Measurements from ENCODE around the gene RNU1-3.

GRCh38 chr1:16644193-16644481 lies 22.6 kb downstream of the RNU1-3 start:
- TF ChIP-seq CTCF (optimal IDR thresholded peaks at IDR 0.05 in 1 of 3, IDR thresholded peaks at IDR 0.05 in 1 of 3, conservative IDR thresholded peaks at IDR 0.05 in 1 of 3; ENCODE audit: extremely low read depth in 1 of 3, insufficient read depth in 2 of 3, low read length in 3 of 3) (no peak), EZH2 (IDR thresholded peaks at IDR 0.05; ENCODE audit: low read length) (no peak)
